HG03432 (cell line): Measurements from ENCODE around the gene MGMT.

ENCODE experiments used
- ATAC-seq: cut with Tn5 transposase; IDR thresholded peaks from one replicate; pipeline ENCODE4 v1.9.1; 2021; ENCODE audit warnings: mild to moderate bottlenecking, moderate library complexity; ENCODE audit not compliant: unreplicated experiment

Gene MGMT

GRCh38 chr10:129541200-129541599, 74.2 kb downstream of the MGMT start:
- no peak for ATAC-seq

GRCh38 chr10:129541748-129542487, 74.9 kb downstream of the MGMT start:
- ATAC-seq = no peak

GRCh38 chr10:129542589-129542988, 75.5 kb downstream of the MGMT start:
- ATAC-seq = no peak

DNA sequence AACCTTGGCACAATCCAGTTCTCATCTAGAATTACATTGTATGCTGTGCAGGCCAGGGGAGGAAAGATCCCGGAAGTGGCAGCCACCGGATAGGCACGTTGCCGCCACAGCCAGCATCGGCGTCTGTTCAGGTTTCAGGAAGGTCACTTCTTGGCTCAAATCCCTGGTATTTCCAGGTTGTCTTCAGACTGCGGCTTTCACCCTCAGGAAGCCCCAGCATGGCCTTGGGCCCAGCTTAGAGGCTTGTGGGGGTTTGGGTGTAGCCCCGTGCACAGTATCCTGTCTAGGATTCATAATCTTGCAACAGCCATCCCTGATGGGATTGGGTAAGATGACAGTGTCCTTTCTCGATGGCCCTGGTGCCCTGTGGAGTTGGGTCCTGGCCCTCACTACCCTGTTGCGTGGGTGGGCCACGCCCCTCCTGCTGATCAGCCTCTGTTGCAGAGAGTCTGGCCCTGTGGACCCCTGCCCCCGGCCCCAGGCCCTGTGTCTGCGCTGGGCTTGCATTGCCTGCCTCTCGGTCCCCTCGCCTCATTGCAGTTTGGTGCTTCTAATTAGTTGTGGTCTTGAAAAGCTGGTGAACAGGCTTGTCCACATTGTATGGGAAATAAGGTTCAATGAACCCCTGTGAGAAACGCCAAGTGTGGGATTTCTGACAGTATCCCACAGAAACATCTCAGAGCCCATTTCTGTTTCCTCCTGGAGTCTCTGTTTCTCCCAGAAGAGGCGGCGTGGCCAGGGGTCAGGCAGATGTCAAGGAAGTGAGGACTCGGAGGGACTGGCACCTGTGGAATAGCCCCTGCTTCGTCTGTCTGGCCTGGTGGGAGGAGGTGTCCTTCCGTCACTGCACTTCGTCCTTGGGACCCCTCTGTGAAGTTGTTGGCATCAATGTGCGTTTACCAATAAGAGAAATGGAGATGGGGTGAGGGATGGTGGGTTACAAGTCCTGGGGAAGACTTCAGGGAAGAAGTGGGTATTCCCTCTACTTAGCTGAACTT, 77.5 kb downstream of the MGMT start:
- no peak for ATAC-seq

DNA sequence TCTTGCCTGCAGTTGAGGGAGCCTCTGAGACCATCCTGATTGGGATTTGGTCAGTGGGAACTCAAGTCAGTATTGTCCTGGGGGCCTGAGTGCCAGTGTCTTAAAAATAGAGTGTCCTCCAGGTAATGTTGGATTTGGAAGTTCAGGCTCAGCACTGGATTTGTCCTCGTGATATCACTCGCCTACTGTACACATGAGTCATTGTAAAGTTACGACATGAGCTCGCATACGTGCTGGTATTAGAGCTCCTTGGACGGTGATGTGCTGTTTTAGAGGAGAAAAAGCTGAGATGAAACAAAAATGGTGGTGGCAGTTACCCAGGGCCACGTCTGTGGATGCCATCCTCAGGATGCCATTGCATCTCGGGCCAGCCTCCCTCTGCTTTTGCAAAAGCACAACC, 78.2 kb downstream of the MGMT start:
- ATAC-seq = no peak

DNA sequence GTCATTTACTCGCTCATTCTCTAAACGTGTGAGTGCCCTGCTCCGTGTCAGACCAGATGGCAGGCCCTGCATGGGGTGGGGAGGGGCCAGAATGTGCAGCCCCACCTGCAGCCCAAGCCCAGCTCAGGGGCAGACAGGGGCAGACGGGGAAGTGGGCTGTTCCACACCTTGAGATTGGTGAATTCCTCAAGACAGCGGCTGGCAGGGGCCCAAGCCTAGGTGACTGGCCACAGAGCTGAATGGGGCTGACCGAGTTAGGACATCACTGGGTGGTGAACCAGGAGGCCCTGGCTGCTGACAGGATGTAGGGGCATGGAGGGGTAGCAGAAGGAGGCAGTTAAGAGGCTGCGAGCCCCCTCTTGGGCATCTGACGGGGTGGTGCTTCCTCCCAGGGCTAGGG, 79.1 kb downstream of the MGMT start:
- ATAC-seq = no peak

- no peak for ATAC-seq
Observed at GRCh38 chr10:129547608-129548007, 80.6 kb downstream of the MGMT start.

DNA sequence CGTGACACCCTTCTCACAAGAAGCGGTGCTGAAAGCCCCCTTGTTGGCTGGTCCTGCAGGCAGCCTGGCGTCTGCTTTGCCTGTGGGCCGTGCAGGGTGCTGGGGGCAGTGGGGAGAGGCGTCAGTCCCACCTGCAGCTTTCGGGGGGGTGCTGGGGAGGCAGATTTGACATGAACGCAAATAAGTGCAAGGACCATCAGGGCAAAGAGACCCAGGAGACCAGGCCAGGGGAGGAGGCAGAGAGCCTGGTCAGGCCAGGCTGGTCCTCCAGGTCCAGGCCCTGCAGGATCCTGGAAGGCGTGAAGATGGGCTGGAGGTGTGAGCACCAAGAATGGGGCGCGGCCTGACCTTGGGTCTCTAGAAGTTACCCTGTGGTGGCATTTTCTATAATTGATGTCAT, 81.6 kb downstream of the MGMT start:
- no peak for ATAC-seq

GRCh38 chr10:129550076-129550475, 83.0 kb downstream of the MGMT start:
- ATAC-seq = no peak

DNA sequence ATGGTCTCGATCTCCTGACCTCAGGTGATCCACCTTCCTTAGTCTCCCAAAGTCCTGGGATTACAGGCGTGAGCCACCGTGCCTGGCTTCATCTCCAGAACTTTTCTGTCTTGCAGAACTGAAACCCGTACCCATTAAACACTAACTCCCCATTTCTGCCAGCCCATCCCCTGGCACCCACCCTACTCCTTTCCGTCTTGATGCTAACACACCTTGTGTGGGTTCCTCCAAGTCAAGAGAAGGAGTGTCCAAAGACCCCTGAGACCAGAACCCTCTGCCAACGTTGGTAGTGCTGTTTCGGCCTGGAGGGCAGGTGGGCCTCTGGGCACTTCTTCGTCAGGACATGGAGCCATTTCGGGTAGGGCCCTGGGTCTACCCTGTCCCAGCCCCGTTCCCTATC, 83.6 kb downstream of the MGMT start:
- ATAC-seq = no peak

GRCh38 chr10:129552119-129552518, 85.1 kb downstream of the MGMT start:
- peak; percentile 69 for ATAC-seq

GRCh38 chr10:129553928-129554327, 86.9 kb downstream of the MGMT start:
- no peak for ATAC-seq

- ATAC-seq = no peak
Observed at GRCh38 chr10:129556316-129556715, 89.3 kb downstream of the MGMT start.

- no peak for ATAC-seq
Observed at GRCh38 chr10:129560361-129560760, 93.3 kb downstream of the MGMT start.

DNA sequence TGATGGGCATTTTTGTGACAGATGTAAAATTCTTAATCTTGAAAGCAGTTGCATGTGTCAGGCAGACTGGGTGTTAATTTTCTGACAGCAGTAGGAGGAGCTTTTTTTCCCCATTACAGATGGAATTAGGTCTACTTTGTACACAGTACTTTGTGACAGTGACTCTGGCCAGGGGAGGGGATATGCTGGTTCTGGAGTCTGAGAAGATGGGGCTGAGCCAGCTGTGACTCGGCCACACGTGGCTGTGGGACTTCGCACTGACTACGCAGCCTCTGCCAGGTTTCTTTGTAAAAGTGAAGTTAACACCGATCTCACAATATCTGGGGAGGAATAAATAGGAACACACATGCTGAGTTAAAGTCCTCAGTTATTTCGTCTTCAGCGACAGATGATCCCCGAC, 95.4 kb downstream of the MGMT start:
- ATAC-seq = no peak

DNA sequence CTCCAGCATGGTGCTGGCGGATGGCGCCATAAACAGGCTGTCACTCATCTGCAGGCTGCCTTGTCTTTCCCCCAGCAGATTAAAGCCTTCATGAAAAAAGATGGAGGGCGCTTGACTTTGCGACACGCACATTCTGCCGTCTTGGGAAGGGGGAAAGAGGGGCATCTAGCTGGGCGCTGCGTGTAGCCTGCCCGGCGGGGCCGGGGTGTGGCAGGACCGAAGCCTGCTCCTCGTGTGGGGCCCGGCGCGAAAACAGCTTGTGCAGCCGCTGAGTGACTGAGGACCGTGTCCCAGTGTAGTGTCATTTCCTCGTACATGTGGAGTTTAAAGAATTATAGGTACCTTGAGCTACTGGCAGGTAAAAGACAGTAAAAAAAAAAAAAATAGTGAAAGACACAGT, 97.9 kb downstream of the MGMT start:
- no peak for ATAC-seq

DNA sequence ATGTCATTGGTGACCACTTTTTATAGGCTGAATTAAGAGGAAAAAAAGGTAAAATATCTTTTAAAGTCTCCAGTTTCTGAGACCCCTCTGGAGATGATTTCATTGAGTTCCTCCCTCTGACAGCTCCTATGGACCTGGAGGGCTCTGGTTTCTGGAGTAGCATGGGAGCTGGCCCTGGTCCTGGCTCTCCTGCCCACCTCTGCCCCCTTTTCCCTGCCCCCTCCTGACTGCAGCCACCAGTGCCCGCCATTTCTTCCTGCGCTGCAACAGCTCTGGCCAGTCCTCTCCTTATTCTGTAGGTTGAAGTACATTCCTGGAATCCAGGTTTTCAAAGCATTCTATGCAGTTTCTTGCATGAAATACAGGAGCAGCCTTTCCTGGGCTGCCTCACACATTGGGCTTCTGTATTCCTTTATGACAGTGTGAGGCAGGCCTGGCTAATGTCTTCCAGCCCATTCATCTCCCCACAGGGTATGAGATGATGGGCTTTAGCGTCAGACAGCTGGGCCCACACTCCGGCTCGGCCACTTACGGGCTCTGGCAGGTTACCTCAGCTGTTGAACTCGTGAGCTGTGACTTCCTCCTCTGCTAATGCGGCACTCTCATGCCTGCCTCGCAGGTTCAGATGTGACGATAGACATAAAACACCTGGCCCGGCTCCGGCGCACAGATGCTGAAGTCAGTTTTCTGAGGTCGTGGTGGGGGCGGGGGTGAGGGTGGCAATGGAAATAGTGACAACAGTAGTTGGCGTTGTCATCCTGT, 101.7 kb downstream of the MGMT start:
- ATAC-seq = peak; percentile 75

DNA sequence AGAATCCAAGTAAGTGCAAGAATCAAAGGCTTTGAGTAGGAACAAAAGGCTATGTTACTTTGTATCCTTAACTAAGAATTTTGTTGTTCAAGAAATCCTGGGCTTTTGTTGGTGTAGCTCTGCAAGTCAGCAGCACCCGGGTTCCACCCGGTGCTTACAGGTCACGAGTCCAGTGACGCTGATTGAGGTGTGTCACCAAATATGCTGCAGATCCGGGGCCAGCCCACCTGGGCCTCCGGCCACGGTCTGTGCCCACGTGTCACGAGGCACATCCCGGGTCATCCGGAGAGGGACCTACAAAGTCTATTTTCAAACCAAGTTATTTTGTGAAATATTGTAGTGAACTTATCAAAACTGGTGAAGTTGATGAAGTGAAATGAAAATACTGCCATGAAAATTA, 103.1 kb downstream of the MGMT start:
- no peak for ATAC-seq

DNA sequence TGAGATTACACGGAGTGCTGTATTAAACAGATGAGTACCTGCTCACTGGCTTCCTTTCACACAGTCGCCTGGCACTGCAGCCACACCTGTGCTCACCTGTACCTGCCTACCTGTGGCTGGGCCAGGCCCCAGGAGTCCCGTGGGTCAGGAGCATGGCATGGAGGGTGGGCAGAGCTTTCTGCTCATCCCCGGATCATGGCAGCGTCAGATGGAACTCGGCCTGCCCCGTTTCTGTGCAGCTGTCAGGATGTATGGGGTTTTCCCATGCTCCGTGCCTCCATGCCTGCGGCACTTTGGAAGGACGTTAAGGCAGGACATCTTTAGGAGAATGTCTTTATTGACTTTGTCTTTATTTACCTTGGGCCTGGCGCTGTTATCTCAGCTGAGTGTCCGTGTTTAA, 112.2 kb downstream of the MGMT start:
- no peak for ATAC-seq

- no peak for ATAC-seq
Observed at GRCh38 chr10:129580010-129580409, 113.0 kb downstream of the MGMT start.

DNA sequence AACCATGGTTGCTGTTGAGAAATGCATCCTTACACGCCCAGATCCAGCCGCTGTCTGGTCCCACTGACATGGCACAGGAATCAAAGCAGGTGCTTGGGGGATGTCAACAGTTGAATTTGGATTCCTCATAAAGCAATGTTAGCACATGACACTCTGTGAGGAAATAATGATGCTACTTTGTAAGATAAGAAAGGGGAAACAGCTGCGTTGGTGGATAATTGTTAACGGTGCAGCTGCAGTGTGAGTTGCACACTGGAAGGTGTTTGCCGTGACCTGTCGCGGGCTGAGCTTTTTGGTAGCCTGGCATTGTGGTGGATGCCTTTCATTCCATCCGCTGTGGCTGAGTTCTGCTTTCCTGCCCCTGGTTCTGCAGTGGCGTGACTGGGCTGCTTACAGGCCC, 113.9 kb downstream of the MGMT start:
- no peak for ATAC-seq
